NK-92 (cell line): ENCODE measurements around the gene DNAH17.

Experiments used
- DNase-seq: peaks from one replicate; lab custom pipeline; 2025; ENCODE audit not compliant: unreplicated experiment; lab: John Stamatoyannopoulos, UW

Gene DNAH17

GRCh38 chr17:78460176-78460675 is 117.0 kb downstream of the DNAH17 start:
- no peak for DNase-seq

GRCh38 chr17:78459696-78460095 is 117.5 kb downstream of the DNAH17 start:
- no peak for DNase-seq

- no peak for DNase-seq
Observed at GRCh38 chr17:78458736-78459335, 118.4 kb downstream of the DNAH17 start.

- no peak for DNase-seq
Observed at GRCh38 chr17:78458091-78458490, 119.1 kb downstream of the DNAH17 start.

GRCh38 chr17:78454346-78454745 is 122.8 kb downstream of the DNAH17 start:
- DNase-seq: no peak

- no peak for DNase-seq
Observed at GRCh38 chr17:78451753-78452152, 125.4 kb downstream of the DNAH17 start.

GRCh38 chr17:78450696-78451345 is 126.4 kb downstream of the DNAH17 start:
- DNase-seq: no peak

- no peak for DNase-seq
Observed at GRCh38 chr17:78449983-78450595, 127.1 kb downstream of the DNAH17 start.

GRCh38 chr17:78448356-78448993 is 128.7 kb downstream of the DNAH17 start:
- no peak for DNase-seq

GRCh38 chr17:78446833-78447232 is 130.4 kb downstream of the DNAH17 start:
- DNase-seq: no peak

GRCh38 chr17:78444392-78444791 is 132.8 kb downstream of the DNAH17 start:
- DNase-seq: no peak

- no peak for DNase-seq
Observed at GRCh38 chr17:78442648-78443218, 134.5 kb downstream of the DNAH17 start.

- no peak for DNase-seq
Observed at GRCh38 chr17:78441271-78441971, 135.8 kb downstream of the DNAH17 start.

- DNase-seq: no peak
Observed at GRCh38 chr17:78438694-78439325, 138.4 kb downstream of the DNAH17 start.

- no peak for DNase-seq
Observed at GRCh38 chr17:78438271-78438691, 138.9 kb downstream of the DNAH17 start.

GRCh38 chr17:78437508-78438169 is 139.6 kb downstream of the DNAH17 start:
- no peak for DNase-seq

- no peak for DNase-seq
Observed at GRCh38 chr17:78435330-78436005, 141.7 kb downstream of the DNAH17 start.

- DNase-seq: no peak
Observed at GRCh38 chr17:78434455-78435329, 142.5 kb downstream of the DNAH17 start.
